ENCODE measurements around the gene NPM3.

Gene NPM3

DNA sequence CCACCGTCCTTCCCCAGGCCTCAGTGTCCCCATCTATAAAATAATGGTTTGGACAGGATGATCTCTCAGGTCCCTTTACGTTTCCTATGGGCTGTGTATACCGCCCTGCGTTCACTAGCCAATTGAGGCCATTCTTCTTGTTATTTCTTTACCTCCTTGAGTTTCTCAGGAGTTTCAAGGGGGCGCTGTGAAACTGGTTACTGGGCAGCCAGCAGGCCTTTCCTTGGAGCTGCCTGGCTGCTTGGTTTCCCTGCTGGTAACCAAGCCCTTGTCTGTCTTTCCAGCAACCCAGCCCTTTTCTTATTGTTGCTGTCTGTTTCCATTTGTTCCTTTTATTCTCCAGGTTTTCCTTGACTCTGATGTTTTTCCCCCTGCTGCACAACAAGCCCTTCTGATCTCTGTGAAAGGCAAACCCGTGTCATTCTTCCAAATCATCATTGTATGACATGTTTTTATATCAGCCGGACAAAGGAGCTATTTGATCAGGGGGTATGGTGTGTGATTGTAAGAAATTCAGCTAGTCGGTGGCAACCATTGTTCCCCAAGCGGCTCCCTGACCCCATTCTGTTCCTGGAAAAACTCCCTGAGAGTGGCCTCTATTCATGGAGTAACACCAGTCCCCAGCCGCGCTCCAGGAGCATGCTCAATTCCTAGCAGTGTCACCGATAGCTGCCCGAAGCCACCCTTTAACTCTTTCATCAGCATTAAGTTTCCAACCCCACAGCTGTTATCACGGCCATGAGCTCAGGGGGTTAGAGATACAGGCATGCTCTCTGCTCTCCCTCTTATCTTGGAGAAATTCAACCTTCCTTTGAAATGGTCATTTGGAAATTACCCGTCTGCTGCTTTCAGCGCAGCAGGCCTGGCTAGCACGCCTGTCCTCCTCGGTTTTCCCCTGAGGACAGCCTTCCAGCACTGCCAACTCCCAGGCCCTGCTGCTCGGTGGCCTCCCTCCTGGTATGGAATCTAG, 33.9 kb downstream of the NPM3 start:
- no peak for DNase-seq

DNA sequence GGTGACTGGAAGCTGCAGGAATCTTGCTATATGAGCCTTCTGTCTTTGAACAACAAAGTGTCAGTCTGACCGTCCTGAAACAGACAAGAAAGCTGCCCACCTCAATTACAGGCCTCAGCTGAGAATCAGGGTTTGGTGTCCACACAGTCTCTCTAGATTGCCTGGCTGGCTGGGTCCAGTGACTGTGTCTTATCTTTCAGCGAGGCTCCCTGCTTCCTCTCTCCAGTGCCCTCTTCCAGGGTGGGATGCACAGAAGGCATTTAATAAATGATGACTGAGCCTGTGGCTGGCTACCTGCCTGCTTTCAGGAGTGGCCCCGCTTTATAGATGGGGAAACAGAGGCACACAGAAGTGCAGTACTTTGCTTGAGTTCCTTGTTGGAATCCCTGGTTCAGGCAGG, 34.8 kb downstream of the NPM3 start:
- DNase-seq: no peak

DNA sequence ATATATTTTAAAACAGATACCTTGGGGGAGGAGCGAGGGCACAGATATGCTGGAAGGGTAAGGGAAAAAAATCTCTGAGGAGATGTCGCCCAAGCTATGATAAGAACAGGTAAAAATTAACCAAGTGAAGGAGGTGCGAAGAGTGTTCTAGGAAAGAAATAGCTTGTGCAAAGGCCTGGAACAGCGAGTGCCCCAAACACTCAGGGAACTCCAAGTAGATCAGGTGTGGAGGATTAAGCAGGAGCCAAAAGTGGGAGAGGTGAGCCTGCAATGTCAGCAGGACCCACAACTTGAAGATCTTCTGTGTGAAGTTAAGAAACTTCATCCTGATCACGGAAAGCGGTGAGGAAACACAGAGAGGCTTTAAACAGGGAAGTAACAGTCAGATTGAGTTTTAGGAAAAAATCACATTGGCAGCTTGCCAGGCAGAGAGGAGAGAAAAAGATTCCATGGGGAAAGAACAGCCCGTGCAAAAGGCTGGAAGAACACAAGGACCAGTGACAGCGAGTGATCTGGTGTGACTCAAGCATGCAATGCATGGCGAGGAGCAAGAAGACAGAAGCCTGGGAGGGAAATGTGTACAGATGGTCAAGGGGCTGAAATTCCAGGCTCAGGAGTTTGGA, 38.1 kb downstream of the NPM3 start:
- no peak for DNase-seq

DNA sequence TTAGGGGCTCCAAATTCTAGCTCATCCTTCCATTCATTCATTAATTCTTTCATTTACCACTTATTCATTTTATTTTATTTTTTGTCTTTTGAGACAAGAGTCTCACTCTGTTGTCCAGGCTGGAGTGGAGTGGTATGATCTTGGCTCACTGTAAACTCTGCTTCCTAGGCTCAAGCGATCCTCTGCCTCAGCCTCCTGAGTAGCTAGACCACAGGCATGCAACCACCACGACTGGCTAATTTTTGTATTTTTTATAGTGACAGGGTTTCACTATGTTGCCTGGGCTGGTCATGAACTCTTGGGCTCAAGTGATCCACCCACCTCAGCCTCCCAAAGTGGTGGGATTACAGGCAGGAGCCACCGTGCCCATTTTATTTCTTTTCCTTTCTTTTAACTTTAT, 39.0 kb downstream of the NPM3 start:
- DNase-seq: no peak

GRCh38 chr10:101741938-101742337, 41.3 kb downstream of the NPM3 start:
- DNase-seq: no peak

- DNase-seq: no peak
These were observed 46.6 kb downstream of the NPM3 start for GRCh38 chr10:101736666-101737065.

DNA sequence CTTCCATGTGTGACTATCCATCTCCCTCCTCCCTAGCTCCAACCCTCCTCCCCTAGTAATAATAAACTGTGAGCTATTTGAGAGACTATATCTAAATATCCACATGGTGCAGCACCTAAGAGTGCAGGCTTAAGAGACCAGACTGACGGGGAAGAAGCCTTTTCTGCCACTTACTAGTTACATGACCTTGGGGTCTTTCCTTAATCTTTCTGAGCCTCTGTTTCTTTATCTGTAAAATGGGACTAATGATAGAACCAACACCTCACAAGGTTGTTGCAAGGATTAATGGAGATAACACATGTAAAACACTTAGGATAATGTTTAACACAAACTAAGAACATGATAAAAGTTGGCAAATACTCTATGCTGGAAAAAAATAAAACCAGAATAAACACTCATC, 51.1 kb downstream of the NPM3 start:
- DNase-seq: no peak

All from KG1 (cell line).